ENCODE data around the gene KLRF2. TPM values are rescaled to one million over a fixed set of nuclear protein-coding genes. Genes with fewer than 3 reads are reported as not detected.

KLRF2 gene
- total and polyA plus RNA-seq, 9 donors: not detected

- DNase-seq: no peak
- no peak overlapping the region for H3K4me3 ChIP-seq (ENCODE audit: low read length)
- no peaks in the 10 kb centered on the region for H3K36me3 ChIP-seq (ENCODE audit: control insufficient read depth, insufficient read depth, low read length)
- H3K27me3 ChIP-seq (ENCODE audit: control insufficient read depth, insufficient read depth, low read length): no peaks in the 10 kb centered on the region
- no peaks in the 10 kb centered on the region for H3K9me3 ChIP-seq (replicated peaks; ENCODE audit: control insufficient read depth, low read depth, low read length)
- no peak overlapping the region for H3K27ac ChIP-seq (ENCODE audit: low read length)
- H3K4me1 ChIP-seq (ENCODE audit: control insufficient read depth, insufficient read depth, low read length): no peaks in the 10 kb centered on the region
- 100% methylated on average over 1 of the region's 5 CpGs for WGBS (ENCODE audit: insufficient coverage)
Observed at GRCh38 chr12:9881988-9882387, 699 bp downstream of the KLRF2 start.

GRCh38 chr12:9883175-9883574 is 1.9 kb downstream of the KLRF2 start:
- DNase-seq: peak; percentile 27
- Histone ChIP-seq H3K4me1 (ENCODE audit: control insufficient read depth, insufficient read depth, low read length) (no peaks in the 10 kb centered on the region), H3K9me3 (replicated peaks; ENCODE audit: control insufficient read depth, low read depth, low read length) (no peaks in the 10 kb centered on the region), H3K27ac (ENCODE audit: low read length) (no peak overlapping the region), H3K36me3 (ENCODE audit: control insufficient read depth, insufficient read depth, low read length) (no peaks in the 10 kb centered on the region), H3K27me3 (ENCODE audit: control insufficient read depth, insufficient read depth, low read length) (no peaks in the 10 kb centered on the region), H3K4me3 (ENCODE audit: low read length) (no peak overlapping the region)

- no peak for DNase-seq
- WGBS (ENCODE audit: insufficient coverage): no CpG with 5 or more reads among the region's 4 CpGs
- no peaks in the 10 kb centered on the region for H3K27me3 ChIP-seq (ENCODE audit: control insufficient read depth, insufficient read depth, low read length)
- H3K36me3 ChIP-seq (ENCODE audit: control insufficient read depth, insufficient read depth, low read length): no peaks in the 10 kb centered on the region
- no peak overlapping the region for H3K27ac ChIP-seq (ENCODE audit: low read length)
- H3K9me3 ChIP-seq (replicated peaks; ENCODE audit: control insufficient read depth, low read depth, low read length): no peaks in the 10 kb centered on the region
- H3K4me1 ChIP-seq (ENCODE audit: control insufficient read depth, insufficient read depth, low read length): no peaks in the 10 kb centered on the region
- H3K4me3 ChIP-seq (ENCODE audit: low read length): no peak overlapping the region
Observed at GRCh38 chr12:9888665-9889273, 7.5 kb downstream of the KLRF2 start.

- Histone ChIP-seq H3K4me3 (ENCODE audit: low read length) (no peak overlapping the region), H3K27ac (ENCODE audit: low read length) (no peak overlapping the region), H3K4me1 (ENCODE audit: control insufficient read depth, insufficient read depth, low read length) (no peaks in the 10 kb centered on the region), H3K9me3 (replicated peaks; ENCODE audit: control insufficient read depth, low read depth, low read length) (no peaks in the 10 kb centered on the region), H3K36me3 (ENCODE audit: control insufficient read depth, insufficient read depth, low read length) (no peaks in the 10 kb centered on the region), H3K27me3 (ENCODE audit: control insufficient read depth, insufficient read depth, low read length) (no peaks in the 10 kb centered on the region)
- no peak for DNase-seq
- WGBS (ENCODE audit: insufficient coverage): 70% methylated on average over 2 of the region's 6 CpGs
Observed at GRCh38 chr12:9895215-9895971, 14.1 kb downstream of the KLRF2 start.

GRCh38 chr12:9897535-9897934 is 16.2 kb downstream of the KLRF2 start:
- 60% methylated on average over 1 of the region's 6 CpGs for WGBS (ENCODE audit: insufficient coverage)
- DNase-seq: no peak
- Histone ChIP-seq H3K27me3 (ENCODE audit: control insufficient read depth, insufficient read depth, low read length) (no peaks in the 10 kb centered on the region), H3K9me3 (replicated peaks; ENCODE audit: control insufficient read depth, low read depth, low read length) (no peaks in the 10 kb centered on the region), H3K4me1 (ENCODE audit: control insufficient read depth, insufficient read depth, low read length) (no peaks in the 10 kb centered on the region), H3K27ac (ENCODE audit: low read length) (no peak overlapping the region), H3K4me3 (ENCODE audit: low read length) (no peak overlapping the region), H3K36me3 (ENCODE audit: control insufficient read depth, insufficient read depth, low read length) (no peaks in the 10 kb centered on the region)

GRCh38 chr12:9899209-9899608 is 17.9 kb downstream of the KLRF2 start:
- H3K9me3 ChIP-seq (replicated peaks; ENCODE audit: control insufficient read depth, low read depth, low read length): no peaks in the 10 kb centered on the region
- no peak overlapping the region for H3K4me3 ChIP-seq (ENCODE audit: low read length)
- H3K36me3 ChIP-seq (ENCODE audit: control insufficient read depth, insufficient read depth, low read length): no peaks in the 10 kb centered on the region
- no peaks in the 10 kb centered on the region for H3K4me1 ChIP-seq (ENCODE audit: control insufficient read depth, insufficient read depth, low read length)
- H3K27me3 ChIP-seq (ENCODE audit: control insufficient read depth, insufficient read depth, low read length): no peaks in the 10 kb centered on the region
- DNase-seq: no peak
- H3K27ac ChIP-seq (ENCODE audit: low read length): no peak overlapping the region
- WGBS (ENCODE audit: insufficient coverage): no CpG with 5 or more reads among the region's 2 CpGs

- Histone ChIP-seq H3K4me3 (ENCODE audit: low read length) (no peak overlapping the region), H3K36me3 (ENCODE audit: control insufficient read depth, insufficient read depth, low read length) (no peaks in the 10 kb centered on the region), H3K27me3 (ENCODE audit: control insufficient read depth, insufficient read depth, low read length) (no peaks in the 10 kb centered on the region), H3K4me1 (ENCODE audit: control insufficient read depth, insufficient read depth, low read length) (no peaks in the 10 kb centered on the region), H3K9me3 (replicated peaks; ENCODE audit: control insufficient read depth, low read depth, low read length) (no peaks in the 10 kb centered on the region), H3K27ac (ENCODE audit: low read length) (no peak overlapping the region)
- no CpG with 5 or more reads among the region's 2 CpGs for WGBS (ENCODE audit: insufficient coverage)
- no peak for DNase-seq
Observed at GRCh38 chr12:9900930-9901329, 19.6 kb downstream of the KLRF2 start.

- Histone ChIP-seq H3K27me3 (ENCODE audit: control insufficient read depth, insufficient read depth, low read length) (no peaks in the 10 kb centered on the region), H3K36me3 (ENCODE audit: control insufficient read depth, insufficient read depth, low read length) (no peaks in the 10 kb centered on the region), H3K9me3 (replicated peaks; ENCODE audit: control insufficient read depth, low read depth, low read length) (no peaks in the 10 kb centered on the region), H3K27ac (ENCODE audit: low read length) (no peak overlapping the region), H3K4me3 (ENCODE audit: low read length) (no peak overlapping the region), H3K4me1 (ENCODE audit: control insufficient read depth, insufficient read depth, low read length) (no peaks in the 10 kb centered on the region)
- DNase-seq: no peak
- WGBS (ENCODE audit: insufficient coverage): 95% methylated on average over 3 of the region's 7 CpGs
Observed at GRCh38 chr12:9902539-9903228, 21.4 kb downstream of the KLRF2 start.

GRCh38 chr12:9906873-9907272 is 25.6 kb downstream of the KLRF2 start:
- no CpG with 5 or more reads among the region's 2 CpGs for WGBS (ENCODE audit: insufficient coverage)
- Histone ChIP-seq H3K4me1 (ENCODE audit: control insufficient read depth, insufficient read depth, low read length) (no peaks in the 10 kb centered on the region), H3K9me3 (replicated peaks; ENCODE audit: control insufficient read depth, low read depth, low read length) (peaks cover 15% of the 10 kb centered on the region), H3K36me3 (ENCODE audit: control insufficient read depth, insufficient read depth, low read length) (no peaks in the 10 kb centered on the region), H3K27me3 (ENCODE audit: control insufficient read depth, insufficient read depth, low read length) (no peaks in the 10 kb centered on the region), H3K4me3 (ENCODE audit: low read length) (no peak overlapping the region), H3K27ac (ENCODE audit: low read length) (no peak overlapping the region)
- DNase-seq: no peak

- DNase-seq: no peak
- WGBS (ENCODE audit: insufficient coverage): 97% methylated on average over 2 of the region's 7 CpGs
- Histone ChIP-seq H3K27me3 (ENCODE audit: control insufficient read depth, insufficient read depth, low read length) (no peaks in the 10 kb centered on the region), H3K4me3 (ENCODE audit: low read length) (no peak overlapping the region), H3K27ac (ENCODE audit: low read length) (no peak overlapping the region), H3K4me1 (ENCODE audit: control insufficient read depth, insufficient read depth, low read length) (no peaks in the 10 kb centered on the region), H3K9me3 (replicated peaks; ENCODE audit: control insufficient read depth, low read depth, low read length) (peaks cover 21% of the 10 kb centered on the region), H3K36me3 (ENCODE audit: control insufficient read depth, insufficient read depth, low read length) (no peaks in the 10 kb centered on the region)
Observed at GRCh38 chr12:9907769-9908168, 26.5 kb downstream of the KLRF2 start.

All from muscle of leg (tissue), 11 donors.